Trophoblast cell (in vitro differentiated cells and primary cell): Measurements from ENCODE around the gene TTYH1.
"Not testable (repeated sequence)": the region's sequence is repeated elsewhere in the genome, so short reads cannot be mapped to it uniquely, and the experiment has no call there.

Experiments
- DNase-seq, 2 donors: peaks; one replicate each; pipeline ENCODE4 v3.0.0-alpha.2; 2016
- H2AFZ ChIP-seq: 2 replicates; pipeline ENCODE4 v1.6.1; 2013; ENCODE audit warnings: low read length, moderate library complexity, mild to moderate bottlenecking; ENCODE audit not compliant: insufficient read depth, poor library complexity
- H2AK5ac ChIP-seq: 2 replicates; pipeline ENCODE4 v1.6.1; 2013; ENCODE audit warnings: mild to moderate bottlenecking, low read length
- H2BK120ac ChIP-seq: 2 replicates; pipeline ENCODE4 v1.6.1; 2013; ENCODE audit warnings: low read length, mild to moderate bottlenecking, moderate library complexity; ENCODE audit not compliant: insufficient read depth, poor library complexity
- H2BK12ac ChIP-seq: 2 replicates; pipeline ENCODE4 v1.6.1; 2013; ENCODE audit warnings: mild to moderate bottlenecking, low read length, moderate library complexity
- H2BK5ac ChIP-seq: 2 replicates; pipeline ENCODE4 v1.6.1; 2013; ENCODE audit warnings: low read length, low read depth, moderate library complexity, mild to moderate bottlenecking; ENCODE audit not compliant: poor library complexity
- H3K14ac ChIP-seq: 2 replicates; pipeline ENCODE4 v1.6.1; 2013; ENCODE audit warnings: mild to moderate bottlenecking, low read length
- H3K18ac ChIP-seq: 2 replicates; pipeline ENCODE4 v1.6.1; 2013; ENCODE audit warnings: mild to moderate bottlenecking, low read length
- H3K23ac ChIP-seq: 2 replicates; pipeline ENCODE4 v1.6.1; 2013; ENCODE audit warnings: low read length
- H3K27ac ChIP-seq: 2 replicates; pipeline ENCODE4 v1.5.1; 2013; ENCODE audit warnings: low read depth, mild to moderate bottlenecking, inconsistent platforms, low read length, moderate library complexity
- H3K27me3 ChIP-seq: 2 replicates; pipeline ENCODE4 v1.6.1; 2013; ENCODE audit warnings: inconsistent platforms, mild to moderate bottlenecking, low read length, moderate library complexity; ENCODE audit not compliant: insufficient read depth
- H3K36me3 ChIP-seq, 2 experiments: 1 replicate in 1 of 2; 2 replicates in 1 of 2; pipeline ENCODE4 v1.6.1; 2013; ENCODE audit warnings: low read length in 2 of 2, mild to moderate bottlenecking in 2 of 2, moderate library complexity in 1 of 2; ENCODE audit not compliant: insufficient read depth in 2 of 2, control insufficient read depth in 1 of 2
- H3K4ac ChIP-seq: 2 replicates; pipeline ENCODE4 v1.6.1; 2013; ENCODE audit warnings: low read depth, mild to moderate bottlenecking, low read length, moderate library complexity
- H3K4me1 ChIP-seq, 2 experiments: 1 replicate in 1 of 2; 2 replicates in 1 of 2; pipeline ENCODE4 v1.6.1; 2013; ENCODE audit warnings: low read length in 2 of 2, mild to moderate bottlenecking in 2 of 2, moderate library complexity in 1 of 2; ENCODE audit not compliant: insufficient read depth in 2 of 2, control insufficient read depth in 1 of 2
- H3K4me2 ChIP-seq: 2 replicates; pipeline ENCODE4 v1.6.1; 2013; ENCODE audit warnings: inconsistent platforms, mild to moderate bottlenecking, low read length, moderate library complexity
- H3K4me3 ChIP-seq: 2 replicates; pipeline ENCODE4 v1.5.1; 2013; ENCODE audit warnings: mild to moderate bottlenecking, low read depth, low read length, inconsistent platforms
- H3K79me1 ChIP-seq: one replicate; pipeline ENCODE4 v1.6.1; 2013; ENCODE audit warnings: low read length
- H3K79me2 ChIP-seq: 2 replicates; pipeline ENCODE4 v1.6.1; 2013; ENCODE audit warnings: low read length, mild to moderate bottlenecking; ENCODE audit not compliant: control insufficient read depth, insufficient read depth, poor library complexity
- H3K9ac ChIP-seq: 2 replicates; pipeline ENCODE4 v1.6.1; 2013; ENCODE audit warnings: mild to moderate bottlenecking, low read length
- H3K9me3 ChIP-seq: 2 replicates; pipeline ENCODE4 v1.6.1; 2013; ENCODE audit warnings: low read depth, mild to moderate bottlenecking, control low read depth, inconsistent platforms, low read length; ENCODE audit not compliant: insufficient read depth
- H4K12ac ChIP-seq: 2 replicates; pipeline ENCODE4 v1.6.1; 2013; ENCODE audit warnings: low read depth, mild to moderate bottlenecking, low read length, moderate library complexity
- H4K8ac ChIP-seq: 2 replicates; pipeline ENCODE4 v1.6.1; 2013; ENCODE audit warnings: low read depth, mild to moderate bottlenecking, low read length, moderate library complexity
- H4K91ac ChIP-seq: one replicate; pipeline ENCODE4 v1.6.1; 2013; ENCODE audit warnings: low read depth, mild to moderate bottlenecking, low read length, moderate library complexity
- WGBS: extraction: QIAGEN DNeasy Blood & Tissue Kit; methylation state at CpG from one replicate; pipeline ENCODE4 v1.1.7; 2013; ENCODE audit warnings: missing lambda C conversion rate; ENCODE audit not compliant: insufficient read length, insufficient coverage; ENCODE audit errors: extremely low coverage; 5-methylcytosine and 5-hydroxymethylcytosine counted together

The TTYH1 gene

GRCh38 chr19:54464630-54465425 is 49.6 kb downstream of the TTYH1 start:
- Histone ChIP-seq H3K79me2 (peaks cover 6% of the 10 kb centered on the region), H3K4me3 (peak overlapping the region; percentile 60), H2BK12ac (no peak overlapping the region), H3K4me1 (peaks cover 18% of the 10 kb centered on the region in 2 experiments), H3K23ac (no peak overlapping the region), H3K4ac (no peak overlapping the region), H3K18ac (peak overlapping the region; percentile 38), H3K9me3 (peaks cover 4% of the 10 kb centered on the region), H2BK5ac (peak overlapping the region; percentile 28), H3K4me2 (peak overlapping the region; percentile 83), H3K14ac (peak overlapping the region; percentile 20), H2AK5ac (no peak overlapping the region), H4K91ac (peak overlapping the region; percentile 55), H4K12ac (peak overlapping the region; percentile 45), H3K27ac (peak overlapping the region; percentile 75), H2BK120ac (peak overlapping the region; percentile 5), H3K9ac (no peak overlapping the region), H3K79me1 (peaks cover 15% of the 10 kb centered on the region), H2AFZ (peak overlapping the region; percentile 88), H3K27me3 (no peaks in the 10 kb centered on the region), H4K8ac (peak overlapping the region; percentile 30), H3K36me3 (peaks cover 25% of the 10 kb centered on the region in 2 experiments)
- peak; percentile 88 to 92 for DNase-seq
- no CpG with 5 or more reads among the region's 87 CpGs for WGBS

DNA sequence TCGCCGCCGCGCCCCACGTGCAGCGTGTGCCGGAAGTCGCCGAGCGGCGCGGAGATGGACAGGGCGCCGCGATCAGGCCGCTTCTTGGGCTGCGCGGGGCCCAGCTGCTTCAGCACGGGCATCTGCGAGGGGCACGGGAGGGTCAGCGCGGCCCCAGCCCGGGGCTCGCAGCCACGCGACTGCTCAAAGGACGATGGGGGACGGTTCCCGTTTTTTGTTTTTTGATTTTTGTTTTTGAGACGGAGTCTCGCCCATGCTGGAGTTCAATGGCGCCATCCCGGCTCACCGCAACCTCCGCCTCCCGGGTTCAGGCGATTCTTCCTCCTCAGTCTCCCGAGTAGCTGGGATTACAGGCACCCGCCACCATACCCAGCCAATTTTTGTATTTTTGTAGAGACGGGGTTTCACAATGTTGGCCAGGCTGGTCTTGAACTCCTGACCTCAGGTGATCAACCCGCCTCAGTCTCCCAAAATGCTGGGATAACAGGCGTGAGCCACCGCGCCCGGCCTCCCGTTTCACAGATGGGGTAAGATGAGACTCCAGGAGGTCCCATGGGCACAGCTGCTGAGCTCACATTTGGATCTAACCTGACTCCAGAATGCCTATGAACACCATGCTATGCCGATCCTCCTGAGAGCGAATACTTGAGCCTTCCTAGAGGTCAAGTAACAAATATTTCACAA is 50.3 kb downstream of the TTYH1 start:
- H3K4me3 ChIP-seq = no peak overlapping the region
- no peak overlapping the region for H4K8ac ChIP-seq
- H2BK120ac ChIP-seq = no peak overlapping the region
- H4K91ac ChIP-seq = no peak overlapping the region
- H3K27ac ChIP-seq = no peak overlapping the region
- no peak overlapping the region for H3K9ac ChIP-seq
- no peak overlapping the region for H2AFZ ChIP-seq
- H3K14ac ChIP-seq = no peak overlapping the region
- H2BK5ac ChIP-seq = no peak overlapping the region
- no peak overlapping the region for H3K23ac ChIP-seq
- H3K4me2 ChIP-seq = no peak overlapping the region
- H4K12ac ChIP-seq = no peak overlapping the region
- H3K9me3 ChIP-seq = peaks cover 4% of the 10 kb centered on the region
- no peak for DNase-seq
- no peak overlapping the region for H3K18ac ChIP-seq
- no CpG with 5 or more reads among the region's 49 CpGs for WGBS
- H3K4ac ChIP-seq = no peak overlapping the region
- peaks cover 6% of the 10 kb centered on the region for H3K79me2 ChIP-seq
- H3K4me1 ChIP-seq = peaks cover 18% of the 10 kb centered on the region in 2 experiments
- H3K27me3 ChIP-seq = peaks cover 4% of the 10 kb centered on the region
- no peak overlapping the region for H2AK5ac ChIP-seq
- H2BK12ac ChIP-seq = no peak overlapping the region
- H3K36me3 ChIP-seq = peaks cover 19% of the 10 kb centered on the region in 2 experiments
- H3K79me1 ChIP-seq = peaks cover 15% of the 10 kb centered on the region

DNA sequence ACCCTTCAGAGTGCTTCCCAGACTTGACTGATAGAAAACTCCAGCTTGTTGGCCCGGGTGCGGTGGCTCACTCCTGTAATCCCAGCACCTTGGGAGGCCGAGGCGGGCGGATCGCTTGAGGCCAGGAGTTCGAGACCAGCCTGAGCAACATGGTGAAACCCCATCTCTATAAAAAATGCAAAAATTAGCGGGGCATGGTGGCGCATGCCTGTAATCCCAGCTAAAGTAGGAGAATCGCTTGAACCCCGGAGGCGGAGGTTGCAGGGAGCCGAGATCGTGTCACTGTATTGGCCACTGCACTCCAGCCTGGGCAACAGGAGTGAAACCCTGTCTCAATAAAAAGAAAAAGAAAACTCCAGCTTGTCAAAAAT is 50.8 kb downstream of the TTYH1 start:
- H4K8ac ChIP-seq, H2BK5ac ChIP-seq, H3K4me2 ChIP-seq, H2AFZ ChIP-seq, H3K9me3 ChIP-seq, H4K12ac ChIP-seq, H2BK12ac ChIP-seq, H3K14ac ChIP-seq, H2AK5ac ChIP-seq, H3K23ac ChIP-seq, H3K27me3 ChIP-seq, H4K91ac ChIP-seq, H3K18ac ChIP-seq, H3K4ac ChIP-seq, H3K9ac ChIP-seq, H3K79me2 ChIP-seq, DNase-seq, H3K27ac ChIP-seq, H3K4me3 ChIP-seq, H2BK120ac ChIP-seq: not testable (repeated sequence)
- H3K4me1 ChIP-seq = peaks cover 21 to 22% of the 10 kb centered on the region in 2 experiments
- peaks cover 15% of the 10 kb centered on the region for H3K79me1 ChIP-seq
- no CpG with 5 or more reads among the region's 14 CpGs for WGBS
- H3K36me3 ChIP-seq = peaks cover 13 to 14% of the 10 kb centered on the region in 2 experiments

- no CpG with 5 or more reads among the region's 8 CpGs for WGBS
- H3K4me1 ChIP-seq = peaks cover 15 to 23% of the 10 kb centered on the region in 2 experiments
These were observed 54.3 kb downstream of the TTYH1 start for GRCh38 chr19:54469496-54469934.

More at GRCh38 chr19:54469496-54469934, 54.3 kb downstream of the TTYH1 start:
- no peaks in the 10 kb centered on the region for H3K79me2 ChIP-seq
- no peak overlapping the region for H4K91ac ChIP-seq
- H2AFZ ChIP-seq = no peak overlapping the region
- H3K36me3 ChIP-seq = no peaks in the 10 kb centered on the region
- no peak overlapping the region for H3K14ac ChIP-seq
- no peak overlapping the region for H4K12ac ChIP-seq
- peaks cover 2% of the 10 kb centered on the region for H3K9me3 ChIP-seq
- no peak overlapping the region for H3K4ac ChIP-seq
- no peak overlapping the region for H2BK12ac ChIP-seq
- H3K27me3 ChIP-seq = peaks cover 12% of the 10 kb centered on the region
- H3K9ac ChIP-seq = no peak overlapping the region
- DNase-seq = no peak
- no peak overlapping the region for H3K27ac ChIP-seq
- peaks cover 5% of the 10 kb centered on the region for H3K79me1 ChIP-seq
- no peak overlapping the region for H2BK120ac ChIP-seq
- no peak overlapping the region for H3K23ac ChIP-seq
- H3K18ac ChIP-seq = no peak overlapping the region
- H4K8ac ChIP-seq = no peak overlapping the region
- no peak overlapping the region for H2AK5ac ChIP-seq
- no peak overlapping the region for H3K4me2 ChIP-seq
- H2BK5ac ChIP-seq = no peak overlapping the region
- no peak overlapping the region for H3K4me3 ChIP-seq
